ENCODE measurements around the gene LANCL2. TPM values are rescaled to one million over a fixed set of nuclear protein-coding genes. Genes with fewer than 3 reads are reported as not detected.

Gene LANCL2
- total and polyA plus RNA-seq, 9 of the 15 experiments (the other 6 are each of a cell fraction or from before 2014, with no cell fraction given): 5.3 to 18.5 (median 13.5) TPM

GRCh38 chr7:55365675-55366460 lies 731 bp downstream of the LANCL2 start (continued):
- TF ChIP-seq ZNF609 (CRISPR knock-in tag; IDR thresholded peaks at IDR 0.05; ENCODE audit: borderline replicate concordance) (0 out of 2 replicates have a peak, but pooled peaks have one; percentile 51), NCOR1 (IDR thresholded peaks at IDR 0.05) (no peak), MBD2 (IDR thresholded peaks at IDR 0.05; ENCODE audit: borderline replicate concordance, low read depth) (peak; percentile 88), HNRNPK (IDR thresholded peaks at IDR 0.05; ENCODE audit: low read depth, low read length, poor library complexity, severe bottlenecking) (no peak), POU5F1 (IDR thresholded peaks at IDR 0.05; ENCODE audit: borderline replicate concordance, low read depth, low read length, partially characterized antibody) (peak; percentile 82), HDAC3 (IDR thresholded peaks at IDR 0.05; ENCODE audit: borderline replicate concordance, partially characterized antibody) (no peak), TCF7 (IDR thresholded peaks at IDR 0.05; ENCODE audit: borderline replicate concordance) (no peak), CREB5 (CRISPR knock-in tag; IDR thresholded peaks at IDR 0.05) (no peak), ZNF79 (CRISPR knock-in tag; IDR thresholded peaks at IDR 0.05; ENCODE audit: low read depth) (no peak), NR4A1 (CRISPR knock-in tag; IDR thresholded peaks at IDR 0.05) (no peak), NR4A1 (tag; IDR thresholded peaks at IDR 0.05) (no peak; the same call in 1 of the 2 replicates), ZBTB1 (CRISPR knock-in tag; IDR thresholded peaks at IDR 0.05; ENCODE audit: borderline replicate concordance, low read depth) (peak; percentile 50; the same call in 1 of the 2 replicates), JUN (IDR thresholded peaks at IDR 0.05; ENCODE audit: borderline replicate concordance, low read depth, low read length) (no peak), JUN (CRISPR knock-in tag; IDR thresholded peaks at IDR 0.05; ENCODE audit: borderline replicate concordance) (no peak), ZZZ3 (IDR thresholded peaks at IDR 0.05) (peak; percentile 57; the same call in 1 of the 2 replicates), SNIP1 (IDR thresholded peaks at IDR 0.05; ENCODE audit: low read depth) (no peak), POLR3A (IDR thresholded peaks at IDR 0.05; ENCODE audit: borderline replicate concordance, extremely low read depth, insufficient read depth, insufficient read length) (no peak), CBX1 (IDR thresholded peaks at IDR 0.05; ENCODE audit: low read depth) (peak; percentile 54), CBFA2T3 (IDR thresholded peaks at IDR 0.05) (no peak)
- TF ChIP-seq, protein P1, sequence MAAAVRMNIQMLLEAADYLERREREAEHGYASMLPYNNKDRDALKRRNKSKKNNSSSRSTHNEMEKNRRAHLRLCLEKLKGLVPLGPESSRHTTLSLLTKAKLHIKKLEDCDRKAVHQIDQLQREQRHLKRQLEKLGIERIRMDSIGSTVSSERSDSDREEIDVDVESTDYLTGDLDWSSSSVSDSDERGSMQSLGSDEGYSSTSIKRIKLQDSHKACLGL (CRISPR knock-in tag; IDR thresholded peaks at IDR 0.05; ENCODE audit: borderline replicate concordance, poor library complexity, severe bottlenecking): no peak
